GM21526 (cell line): ENCODE measurements around the gene HSFX3.
"Not testable (repeated sequence)": the region's sequence is repeated elsewhere in the genome, so short reads cannot be mapped to it uniquely, and the experiment has no call there.

Source experiments
- ATAC-seq: cut with Tn5 transposase; IDR thresholded peaks from one replicate; pipeline ENCODE4 v1.9.1; 2021; ENCODE audit warnings: moderate library complexity; ENCODE audit not compliant: unreplicated experiment, low FRiP score

The HSFX3 gene

DNA sequence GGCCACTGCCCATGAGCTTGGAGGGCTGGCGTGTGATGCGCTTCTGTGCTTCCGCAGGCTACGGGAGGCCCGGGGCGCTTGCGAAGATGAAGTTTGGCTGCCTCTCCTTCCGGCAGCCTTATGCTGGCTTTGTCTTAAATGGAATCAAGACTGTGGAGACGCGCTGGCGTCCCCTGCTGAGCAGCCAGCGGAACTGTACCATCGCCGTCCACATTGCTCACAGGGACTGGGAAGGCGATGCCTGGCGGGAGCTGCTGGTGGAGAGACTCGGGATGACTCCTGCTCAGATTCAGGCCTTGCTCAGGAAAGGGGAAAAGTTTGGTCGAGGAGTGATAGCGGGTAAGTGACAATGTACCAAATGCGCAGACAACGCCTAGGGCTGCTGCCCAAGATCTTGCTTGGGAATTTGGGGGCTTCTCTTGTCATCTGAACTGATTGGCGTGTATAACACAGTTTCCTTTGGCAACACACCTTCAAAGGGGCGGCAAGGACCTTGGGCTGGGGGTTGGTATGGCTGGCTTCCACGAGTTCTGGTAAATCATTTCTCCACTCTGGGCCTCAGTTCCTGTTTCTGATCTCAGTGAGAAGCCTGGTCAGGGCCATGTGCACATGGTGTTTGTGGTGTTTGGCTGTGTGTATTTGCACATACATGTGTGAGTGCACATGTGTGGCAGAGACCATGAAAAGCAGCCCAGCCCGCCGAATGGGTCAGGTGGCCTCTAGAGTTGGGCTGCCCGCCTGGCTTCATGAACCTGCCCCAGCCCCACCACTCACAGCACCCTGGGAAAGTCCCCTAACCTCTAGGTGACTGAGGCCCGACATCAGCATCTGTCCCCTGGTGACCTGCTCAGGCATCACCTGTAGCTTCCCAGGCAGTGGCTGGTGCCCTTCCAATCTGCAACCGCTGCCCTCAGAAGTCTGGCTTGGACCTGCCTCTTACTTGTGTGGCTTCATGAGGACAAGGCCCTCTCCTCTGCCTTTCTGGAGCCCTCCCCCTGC, 3.9 kb downstream of the HSFX3 start:
- ATAC-seq = not testable (repeated sequence)

DNA sequence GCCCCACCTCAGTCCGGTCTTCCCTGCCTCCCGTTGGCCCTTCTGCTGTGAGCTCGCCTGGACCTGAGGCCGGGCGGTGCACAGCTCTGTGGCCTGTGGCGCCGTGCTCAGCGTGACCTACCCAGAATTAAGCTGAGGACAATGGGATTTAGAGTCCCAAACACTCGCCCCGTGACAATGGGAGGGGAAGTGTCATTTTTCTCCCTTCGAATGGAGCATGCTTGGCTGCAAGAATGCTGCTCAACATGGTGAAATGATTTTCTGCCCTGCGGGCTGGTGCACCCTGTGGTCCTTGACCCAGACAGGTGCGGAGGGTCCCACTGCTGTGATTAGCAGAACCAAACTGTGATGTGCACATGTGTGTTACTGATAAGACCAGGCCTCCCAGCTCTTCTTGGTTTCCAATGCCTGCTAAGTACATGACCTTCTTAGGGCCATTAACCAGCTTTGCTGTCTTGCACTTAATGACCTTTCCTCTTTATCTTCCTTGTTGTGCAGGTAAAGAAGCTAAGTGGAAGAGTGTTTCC, 8.1 kb downstream of the HSFX3 start:
- no peak for ATAC-seq

DNA sequence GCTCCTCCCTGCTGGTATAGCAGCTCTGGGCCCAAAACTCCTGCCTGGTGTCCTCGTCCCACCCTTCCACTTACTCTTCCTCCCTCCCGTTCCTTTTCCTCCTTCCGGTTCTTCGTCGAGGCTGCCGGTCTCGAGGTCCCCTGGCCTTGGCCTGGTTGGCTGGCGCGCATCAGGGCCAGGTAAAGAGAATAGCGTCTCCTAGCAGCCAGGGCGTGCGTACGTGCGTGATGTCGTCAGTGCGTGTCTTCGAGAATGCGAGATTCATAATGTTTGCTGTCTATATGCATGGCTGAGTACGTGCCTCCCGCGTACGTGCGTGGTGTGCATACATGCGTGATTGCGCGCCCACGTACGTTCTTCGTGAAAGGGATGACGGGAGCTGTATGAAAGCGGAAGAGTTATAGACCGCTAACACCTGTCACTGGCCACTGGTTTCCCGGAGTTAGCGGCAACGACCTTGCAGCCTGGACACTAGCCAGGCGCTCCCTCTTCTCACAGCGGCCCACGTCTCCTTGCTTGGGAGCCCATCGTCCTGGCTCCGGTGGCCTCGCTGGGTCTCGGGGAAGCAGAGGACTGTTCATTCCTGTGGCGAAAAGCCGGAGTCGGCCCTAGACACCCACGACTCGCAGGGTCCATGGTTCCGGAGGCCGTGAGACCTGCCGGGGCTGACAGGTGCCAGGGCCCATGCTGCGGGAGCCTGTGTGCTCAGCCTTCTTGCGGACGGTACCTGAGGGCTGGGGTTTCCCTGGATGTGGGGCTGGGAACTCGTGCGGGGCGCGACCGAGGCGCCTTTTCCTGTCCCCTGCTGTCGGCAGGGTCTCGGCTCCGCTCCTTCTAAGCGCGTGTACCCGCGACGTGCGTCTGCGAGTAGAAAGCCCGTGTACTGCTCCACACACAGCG, 8.9 kb downstream of the HSFX3 start, which contains the start of gene EOLA1:
Gene EOLA1 (plus strand): TSS at position 392 of the 900 bp plus-strand sequence. CDS start 4,619 bp downstream, outside the sequence.
- ATAC-seq = peak; percentile 66

DNA sequence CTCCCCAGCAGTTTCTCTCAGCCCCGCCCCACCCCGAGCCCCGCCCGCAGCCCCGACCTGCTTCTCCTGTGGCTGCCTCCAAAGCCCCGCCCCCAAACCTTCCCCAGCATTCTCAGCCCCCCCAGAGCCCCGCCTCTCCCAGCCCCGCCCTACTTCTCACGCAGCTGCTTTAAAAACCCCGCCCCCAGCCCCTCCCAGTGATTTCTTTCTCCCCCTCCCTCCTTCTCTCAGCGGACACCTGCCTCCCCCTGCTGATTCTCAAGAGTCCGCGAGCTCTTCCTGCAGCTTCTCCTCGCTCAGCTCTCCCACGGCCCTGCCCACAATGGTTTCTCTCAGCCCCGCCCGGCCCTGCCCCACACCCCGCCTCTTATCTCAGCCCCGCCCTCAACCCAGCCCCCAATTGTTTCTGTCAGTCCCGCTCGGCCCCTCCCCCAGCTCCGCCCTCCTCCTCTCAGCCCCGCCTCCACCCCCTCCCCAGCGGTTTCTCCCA, 9.5 kb downstream of the HSFX3 start:
- peak; percentile 17 for ATAC-seq

- peak; percentile 35 for ATAC-seq
Measured at GRCh38 chrX:149539283-149540130, 10.2 kb downstream of the HSFX3 start.

DNA sequence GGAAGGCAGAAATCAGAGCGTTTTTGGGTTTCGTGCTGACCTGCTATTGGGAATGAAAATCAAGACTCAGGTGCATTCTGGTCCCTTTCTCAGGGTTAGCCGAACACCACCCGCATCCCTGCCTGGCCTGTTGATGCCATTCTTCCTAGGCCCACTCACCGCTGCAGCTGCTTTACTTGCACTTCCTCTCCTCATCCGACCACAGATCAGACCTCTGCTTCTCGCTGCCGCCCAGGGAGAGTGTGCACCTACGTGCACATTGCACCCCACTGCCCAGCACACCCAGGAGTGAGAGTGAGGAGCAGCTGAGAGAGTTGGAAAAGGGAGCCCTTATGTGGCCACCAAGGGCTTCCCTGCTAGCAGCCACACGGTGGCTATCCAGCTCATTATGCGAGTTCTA, 12.2 kb downstream of the HSFX3 start:
- ATAC-seq = not testable (repeated sequence)

DNA sequence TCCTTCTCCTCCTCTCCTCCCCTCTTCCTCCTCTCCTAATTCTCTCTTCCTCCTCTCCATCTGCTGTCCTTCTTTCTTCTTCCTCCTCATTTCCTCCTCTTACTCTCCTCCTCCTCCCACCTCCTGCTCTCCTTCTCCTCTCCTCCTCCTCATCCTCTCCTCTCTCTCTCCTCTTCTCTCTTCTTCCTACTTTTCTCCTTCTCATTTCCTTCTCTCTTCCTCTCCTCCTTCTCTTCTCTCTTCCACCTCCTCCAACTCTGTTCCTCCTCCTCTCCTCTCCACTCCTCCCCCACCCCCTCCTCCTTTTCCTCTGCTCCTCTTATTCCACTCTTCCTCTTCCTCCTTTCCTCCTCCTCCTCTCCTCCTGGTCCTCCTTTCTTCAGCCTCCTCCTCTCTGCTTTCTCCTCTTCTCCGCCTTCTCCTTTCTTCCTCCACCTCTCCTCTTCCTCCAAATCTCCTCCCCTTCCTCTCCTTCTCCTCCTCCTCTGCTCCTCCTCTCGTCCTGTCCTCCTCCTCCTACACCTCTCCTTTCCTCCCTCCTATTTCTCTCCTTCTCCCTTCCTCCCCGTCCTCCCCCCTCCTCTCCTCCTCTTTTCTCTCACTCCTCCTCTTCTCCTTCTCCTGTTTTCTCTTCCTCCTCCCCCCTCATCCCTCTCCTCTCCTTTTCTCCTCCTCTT, 14.7 kb downstream of the HSFX3 start:
- ATAC-seq = not testable (repeated sequence)

GRCh38 chrX:149533999-149534398, 15.7 kb downstream of the HSFX3 start:
- ATAC-seq = not testable (repeated sequence)

GRCh38 chrX:149532868-149533267, 16.9 kb downstream of the HSFX3 start:
- ATAC-seq = not testable (repeated sequence)

DNA sequence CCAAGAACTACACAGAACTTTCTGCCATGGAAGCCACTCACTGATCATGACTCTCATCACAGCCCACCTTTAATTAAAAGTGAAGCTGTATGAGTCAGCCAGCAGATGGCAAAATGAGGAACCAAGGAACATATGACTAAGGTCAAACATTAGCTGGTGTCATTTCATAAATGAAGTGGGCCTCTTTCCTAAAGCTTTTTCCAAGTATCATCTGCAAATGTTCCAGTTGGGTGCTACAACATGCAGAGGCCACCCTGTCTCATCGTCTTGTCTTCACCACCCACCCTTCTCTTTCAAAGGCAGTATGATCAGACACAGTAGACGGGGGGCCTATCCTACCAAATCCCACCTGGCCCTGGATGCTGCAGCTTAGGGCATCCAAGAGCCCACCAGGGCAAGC, 18.1 kb downstream of the HSFX3 start:
- ATAC-seq = peak; percentile 56

DNA sequence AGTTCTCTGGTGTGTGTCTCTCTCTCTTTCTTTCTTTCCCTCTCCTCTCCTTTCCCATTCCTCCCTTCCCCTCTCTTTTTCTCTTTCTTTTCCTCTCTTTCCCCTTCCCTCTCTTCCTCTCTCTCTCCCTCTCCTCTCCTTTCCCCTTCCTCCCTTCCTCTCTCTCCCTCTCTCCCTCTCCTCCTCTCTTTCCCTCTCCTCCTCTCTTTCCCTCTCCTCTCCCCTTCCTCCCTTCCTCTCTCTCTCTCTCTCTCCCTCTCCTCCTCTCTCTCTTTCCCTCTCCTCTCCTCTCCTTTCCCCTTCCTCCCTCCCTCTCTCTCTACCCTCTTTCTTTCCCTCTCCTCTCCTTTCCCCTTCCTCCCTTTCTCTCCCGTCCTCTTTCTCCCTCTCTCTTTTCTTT, 21.3 kb downstream of the HSFX3 start:
- ATAC-seq = no peak

DNA sequence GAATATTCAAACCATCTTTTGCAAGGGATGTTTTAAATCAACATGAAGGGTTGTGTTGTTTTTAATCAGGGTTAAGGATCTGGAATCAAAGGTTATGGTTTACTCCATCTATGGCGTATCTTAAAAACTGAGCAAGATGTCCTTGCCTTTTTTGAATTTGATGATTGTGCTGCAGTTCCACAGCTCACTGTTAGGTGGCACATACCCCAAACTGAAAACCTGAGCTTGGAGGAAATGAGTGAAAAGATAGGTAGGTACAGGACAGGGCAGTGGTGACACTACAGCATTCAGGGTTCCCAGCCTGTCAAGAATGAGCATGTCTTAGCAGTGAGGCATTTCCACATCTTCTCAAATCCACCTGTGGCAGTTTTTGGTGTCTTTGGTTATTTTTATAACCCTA, 22.0 kb downstream of the HSFX3 start:
- ATAC-seq = no peak

DNA sequence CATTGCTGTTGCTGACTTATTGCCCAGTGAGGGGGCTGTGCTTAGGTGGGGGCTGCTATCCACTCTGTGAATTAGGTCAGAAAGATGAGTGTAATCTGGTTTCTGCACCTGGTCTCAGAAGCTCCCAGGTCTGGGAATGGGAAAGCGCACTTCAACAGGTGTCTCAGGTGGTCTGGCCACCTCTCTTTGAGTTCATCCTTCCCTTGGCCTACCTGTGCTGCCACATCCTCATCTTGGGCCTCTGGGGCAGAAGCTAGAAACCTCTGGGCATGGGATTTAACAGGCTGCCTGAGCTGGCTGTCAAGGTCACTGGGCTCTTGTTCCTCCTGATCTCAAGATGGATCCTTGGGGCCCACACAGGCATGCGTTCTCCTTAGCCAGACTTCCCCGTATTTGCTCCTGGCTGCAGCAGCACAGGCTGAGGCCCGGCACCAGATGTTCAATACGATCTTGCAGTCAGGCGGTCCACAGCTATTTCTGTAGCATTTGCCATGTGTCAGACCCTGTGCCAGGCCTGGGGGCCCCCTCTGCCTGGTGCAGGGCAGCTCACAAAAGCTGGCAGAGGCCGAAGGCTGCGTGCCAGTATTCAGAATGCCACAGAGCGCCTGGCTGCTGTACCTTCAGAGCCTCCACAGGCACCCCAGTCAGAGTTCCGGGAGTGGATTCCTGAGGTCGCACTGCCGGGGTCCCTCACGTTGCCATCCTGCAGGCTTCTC, 23.2 kb downstream of the HSFX3 start:
- ATAC-seq = not testable (repeated sequence)

GRCh38 chrX:149525903-149526302, 23.8 kb downstream of the HSFX3 start:
- peak; percentile 47 for ATAC-seq

DNA sequence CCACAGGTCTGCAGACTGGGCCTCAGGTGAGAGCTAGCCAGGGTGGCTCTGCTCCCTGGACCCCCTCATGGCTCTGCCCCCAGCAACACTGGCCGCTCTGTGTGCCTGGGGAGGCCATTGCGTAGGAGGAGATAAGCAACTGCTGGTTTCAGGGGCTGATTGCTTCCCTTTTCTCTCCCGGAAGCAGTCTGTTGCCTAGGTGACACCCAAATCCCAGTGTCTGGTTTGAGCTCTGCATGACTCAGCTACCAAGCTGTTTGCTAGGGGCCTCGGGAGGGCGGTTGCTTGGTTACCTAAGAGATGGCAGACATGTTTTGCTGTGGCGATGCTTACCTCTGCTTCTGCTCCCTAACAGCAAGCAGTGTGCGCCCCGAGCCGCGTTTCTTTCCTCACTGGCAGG, 24.3 kb downstream of the HSFX3 start:
- ATAC-seq = peak; percentile 94

GRCh38 chrX:149522916-149523315, 26.8 kb downstream of the HSFX3 start:
- no peak for ATAC-seq

DNA sequence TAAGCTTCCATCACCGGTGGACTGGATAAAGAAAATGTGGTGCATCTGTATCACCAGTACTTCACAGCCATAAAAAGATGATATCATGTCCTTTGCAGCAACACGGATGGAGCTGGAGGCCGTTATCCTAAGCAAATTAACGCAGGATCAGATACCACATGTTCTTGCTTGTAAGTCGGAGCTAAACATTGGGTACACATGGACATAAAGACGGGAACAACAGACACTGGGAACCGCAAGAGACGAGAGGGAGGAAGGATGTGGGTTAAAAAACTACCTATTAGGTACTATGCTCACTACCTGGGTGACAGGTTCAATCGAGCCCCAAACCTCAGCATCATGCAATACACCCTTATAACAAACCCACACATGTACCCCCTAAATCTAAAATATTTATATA, 28.3 kb downstream of the HSFX3 start:
- no peak for ATAC-seq

DNA sequence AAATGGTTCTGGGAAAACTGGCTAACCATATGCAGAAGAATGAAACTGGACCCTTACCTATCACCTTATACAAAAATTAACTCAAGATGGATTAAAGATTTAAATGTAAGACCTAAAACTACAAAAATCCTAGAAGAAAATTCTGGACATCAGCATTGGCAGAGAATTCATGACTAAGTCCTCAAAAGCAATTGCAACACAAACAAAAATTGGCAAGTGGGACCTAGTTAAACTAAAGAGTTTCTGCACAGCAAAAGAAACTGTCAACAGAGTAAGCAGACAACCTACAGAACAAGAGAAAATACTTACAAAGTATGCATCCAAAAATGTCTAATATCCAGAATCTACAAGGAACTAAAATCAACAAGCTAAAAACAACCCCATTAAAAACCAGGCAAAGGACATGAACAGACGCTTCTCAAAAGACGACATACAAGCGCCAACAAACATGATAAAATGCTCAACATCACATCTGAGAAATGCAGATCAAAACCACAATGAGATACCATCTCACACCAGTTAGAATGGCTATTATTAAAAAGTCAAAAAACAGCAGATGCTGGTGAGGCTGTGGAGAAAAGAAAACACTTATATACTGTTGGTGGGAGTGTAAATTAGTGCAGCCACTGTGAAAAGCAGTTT, 29.0 kb downstream of the HSFX3 start:
- ATAC-seq = not testable (repeated sequence)
